D721Med (cell line): Measurements from ENCODE around the gene NOTO.

Experiments
- DNase-seq: peaks from one replicate; pipeline ENCODE4 v3.0.0; 2011; ENCODE audit warnings: low spot score; ENCODE audit not compliant: insufficient read length
- FAIRE-seq: peaks from 2 replicates; lab custom pipeline; 2011; peaks lifted over from hg19 to GRCh38; lab: Jason Lieb, UNC
- CTCF ChIP-seq: IDR thresholded peaks from 2 replicates; pipeline ENCODE4 v1.5.1; 2012; ENCODE audit warnings: mild to moderate bottlenecking, control low read depth; ENCODE audit not compliant: insufficient read depth; ENCODE audit errors: missing control alignments

NOTO gene

DNA sequence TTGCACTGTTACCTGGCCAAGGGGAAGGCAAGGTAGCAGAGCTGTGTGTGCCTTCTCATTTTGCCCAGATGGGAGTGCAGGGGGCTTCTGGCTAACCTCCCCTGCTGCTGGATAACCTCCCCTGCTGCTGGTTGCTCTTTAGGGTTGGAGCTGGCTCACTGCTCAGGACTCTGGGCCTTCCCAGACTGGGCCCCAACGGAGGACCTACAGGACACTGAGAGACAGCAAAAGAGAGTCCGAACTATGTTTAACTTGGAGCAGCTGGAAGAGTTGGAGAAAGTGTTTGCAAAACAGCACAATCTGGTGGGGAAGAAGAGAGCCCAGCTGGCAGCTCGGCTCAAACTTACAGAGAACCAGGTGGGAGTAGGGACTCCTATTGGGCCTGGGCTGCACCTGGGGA is 5.9 kb downstream of the NOTO start:
- FAIRE-seq: no peak
- TF ChIP-seq CTCF: no peak
- no peak for DNase-seq

DNA sequence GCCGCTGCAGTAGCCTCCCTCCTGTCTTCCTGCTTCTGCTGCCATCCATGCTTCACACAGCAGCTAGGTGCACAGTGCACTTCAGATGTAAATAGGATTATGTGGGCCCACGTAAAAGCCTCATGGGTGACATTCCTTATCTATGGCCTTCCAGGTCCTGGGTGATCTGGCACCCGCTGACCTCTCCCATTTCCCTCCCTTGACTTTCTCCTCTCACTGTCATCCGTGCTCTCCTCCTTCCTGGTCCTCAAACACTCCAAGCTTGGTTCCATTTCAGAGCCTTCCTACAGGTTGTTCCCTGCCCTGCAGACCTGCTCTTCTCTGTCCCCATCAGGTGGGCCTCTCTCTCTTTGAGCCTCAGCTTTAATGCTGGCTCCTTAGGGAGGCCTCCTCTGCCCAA is 7.6 kb downstream of the NOTO start:
- DNase-seq: no peak
- TF ChIP-seq CTCF: no peak
- FAIRE-seq: no peak

DNA sequence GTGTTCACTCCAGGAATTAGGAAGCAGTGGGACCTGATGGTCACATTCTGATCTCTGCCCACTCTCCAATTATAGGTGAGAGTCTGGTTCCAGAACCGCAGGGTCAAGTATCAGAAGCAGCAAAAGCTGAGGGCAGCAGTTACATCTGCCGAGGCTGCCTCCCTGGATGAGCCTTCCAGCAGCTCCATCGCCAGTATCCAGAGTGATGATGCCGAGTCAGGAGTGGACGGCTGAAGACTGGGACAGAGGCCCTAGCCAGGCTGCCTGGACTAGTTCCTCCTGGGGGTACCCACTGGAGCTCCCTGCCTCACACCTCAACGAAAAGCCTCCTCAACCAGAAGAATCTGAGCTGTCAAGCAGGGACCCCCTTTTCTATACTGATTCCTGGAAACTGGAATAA is 8.3 kb downstream of the NOTO start:
- no peak for DNase-seq
- TF ChIP-seq CTCF: no peak
- no peak for FAIRE-seq

DNA sequence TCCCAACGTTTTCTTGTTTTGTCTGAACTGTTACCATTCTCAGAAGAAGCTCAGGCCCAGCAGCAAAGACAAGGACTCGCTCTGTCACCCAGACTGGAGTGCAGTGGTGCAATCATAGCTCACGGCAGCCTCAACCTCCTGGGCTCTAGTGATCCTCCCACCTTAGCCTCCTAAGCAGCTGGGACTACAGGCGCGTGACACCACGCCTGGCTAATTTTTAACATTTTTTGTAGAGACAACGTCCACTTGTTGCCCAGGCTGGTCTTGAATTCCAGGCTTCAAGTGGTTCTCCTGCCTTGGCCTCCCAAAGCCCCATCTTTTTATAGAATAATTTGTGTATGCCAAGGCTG is 9.7 kb downstream of the NOTO start:
- no peak for DNase-seq
- no peak for FAIRE-seq
- TF ChIP-seq CTCF: no peak

GRCh38 chr2:73212448-73213176 is 10.2 kb downstream of the NOTO start:
- TF ChIP-seq CTCF: peak; percentile 78
- DNase-seq (peak; percentile 71), FAIRE-seq (no peak)

DNA sequence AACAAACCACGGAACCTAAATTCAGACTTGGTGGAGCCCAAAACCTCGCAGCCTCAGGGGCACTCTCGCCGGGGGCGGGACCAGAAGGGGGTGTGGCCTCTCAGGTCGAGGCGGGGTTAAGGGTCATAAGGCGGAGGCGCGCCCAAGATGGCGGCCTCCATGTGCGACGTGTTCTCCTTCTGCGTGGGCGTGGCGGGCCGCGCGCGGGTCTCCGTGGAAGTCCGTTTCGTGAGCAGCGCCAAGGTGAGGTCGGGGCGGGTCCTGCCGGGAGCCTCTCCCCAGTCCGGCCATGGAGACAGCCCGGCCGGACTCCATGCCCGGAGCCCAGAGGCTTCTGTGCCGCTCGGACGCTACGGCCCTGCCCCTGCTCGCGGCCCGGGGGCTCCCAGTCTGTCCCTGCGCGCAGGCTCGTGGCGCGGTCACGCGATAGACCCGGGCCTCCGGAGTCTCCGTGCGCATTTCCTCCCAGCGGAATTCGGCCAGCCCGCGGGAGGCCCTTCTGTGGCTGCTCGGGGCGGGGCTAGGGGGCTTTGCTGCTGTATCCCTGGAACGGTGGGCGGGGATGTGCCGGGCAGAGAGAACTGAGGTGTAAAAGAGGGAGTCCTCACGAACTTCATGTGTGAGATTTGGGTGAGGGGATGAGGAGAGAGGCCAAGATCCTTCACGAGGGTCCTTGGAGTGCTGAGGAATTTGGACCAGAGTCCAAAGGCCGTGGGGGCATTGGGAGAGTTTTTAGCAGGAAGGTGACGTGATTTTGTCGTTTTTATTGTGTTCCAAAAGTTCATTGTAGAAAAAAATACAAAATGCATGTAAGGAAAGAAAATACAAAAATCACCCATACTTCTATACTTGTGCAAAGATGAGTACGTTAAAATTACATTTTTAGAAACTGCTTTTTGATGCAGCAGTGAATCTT is 12.0 kb downstream of the NOTO start, which contains the start of gene SMYD5:
TSS of gene SMYD5 (plus strand) at position 126 of the 916 bp plus-strand sequence. CDS start at position 148, 22 bp downstream.
- DNase-seq: peak; percentile 75
- TF ChIP-seq CTCF: no peak
- FAIRE-seq: no peak
